NOMO-1 treated with dmso at 0.1 percent for 144 hours (cell line): ENCODE measurements around the gene FAM234B.
"Not testable (repeated sequence)": the region's sequence is repeated elsewhere in the genome, so short reads cannot be mapped to it uniquely, and the experiment has no call there.

Source experiments
- DNase-seq: peaks from one replicate; lab custom pipeline; 2025; ENCODE audit not compliant: unreplicated experiment; lab: John Stamatoyannopoulos, UW

Gene FAM234B

GRCh38 chr12:13053617-13054016, 9.4 kb downstream of the FAM234B start:
- not testable (repeated sequence) for DNase-seq

- DNase-seq, result no peak
Measured at GRCh38 chr12:13060581-13060980, 16.4 kb downstream of the FAM234B start.

- no peak for DNase-seq
Measured at GRCh38 chr12:13061377-13061776, 17.2 kb downstream of the FAM234B start.

GRCh38 chr12:13062669-13063068, 18.5 kb downstream of the FAM234B start:
- DNase-seq, result no peak

- no peak for DNase-seq
Measured at GRCh38 chr12:13066014-13066413, 21.8 kb downstream of the FAM234B start.

GRCh38 chr12:13066459-13066858, 22.3 kb downstream of the FAM234B start:
- no peak for DNase-seq

GRCh38 chr12:13067322-13067721, 23.1 kb downstream of the FAM234B start:
- DNase-seq, result no peak

GRCh38 chr12:13069380-13069779, 25.2 kb downstream of the FAM234B start:
- DNase-seq, result no peak

GRCh38 chr12:13071305-13072280, 27.4 kb downstream of the FAM234B start:
- DNase-seq, result no peak

- DNase-seq, result no peak
Measured at GRCh38 chr12:13073173-13073572, 29.0 kb downstream of the FAM234B start.

- DNase-seq, result no peak
Measured at GRCh38 chr12:13074396-13075117, 30.4 kb downstream of the FAM234B start.

GRCh38 chr12:13075118-13075480, 30.9 kb downstream of the FAM234B start:
- DNase-seq, result no peak

GRCh38 chr12:13075786-13076570, 31.8 kb downstream of the FAM234B start:
- DNase-seq, result no peak

GRCh38 chr12:13079440-13079906, 35.3 kb downstream of the FAM234B start:
- DNase-seq, result no peak

GRCh38 chr12:13080266-13080665, 36.1 kb downstream of the FAM234B start:
- DNase-seq, result no peak

- DNase-seq, result no peak
Measured at GRCh38 chr12:13082861-13083260, 38.7 kb downstream of the FAM234B start.

- DNase-seq, result not testable (repeated sequence)
Measured at GRCh38 chr12:13083638-13084037, 39.5 kb downstream of the FAM234B start.

- no peak for DNase-seq
Measured at GRCh38 chr12:13084898-13085640, 40.9 kb downstream of the FAM234B start.

- no peak for DNase-seq
Measured at GRCh38 chr12:13085968-13086686, 41.9 kb downstream of the FAM234B start.

- no peak for DNase-seq
Measured at GRCh38 chr12:13087766-13088165, 43.6 kb downstream of the FAM234B start.
